LNCAP (cell line): ENCODE data around the gene DHX15.

Source experiments
- TF ChIP-seq, protein P1 (sequence below): fragments of 450-650 bp; IDR thresholded peaks from 2 replicates; pipeline ENCODE4 v1.5.1; 2017; ENCODE audit warnings: mild to moderate bottlenecking

The DHX15 gene

DNA sequence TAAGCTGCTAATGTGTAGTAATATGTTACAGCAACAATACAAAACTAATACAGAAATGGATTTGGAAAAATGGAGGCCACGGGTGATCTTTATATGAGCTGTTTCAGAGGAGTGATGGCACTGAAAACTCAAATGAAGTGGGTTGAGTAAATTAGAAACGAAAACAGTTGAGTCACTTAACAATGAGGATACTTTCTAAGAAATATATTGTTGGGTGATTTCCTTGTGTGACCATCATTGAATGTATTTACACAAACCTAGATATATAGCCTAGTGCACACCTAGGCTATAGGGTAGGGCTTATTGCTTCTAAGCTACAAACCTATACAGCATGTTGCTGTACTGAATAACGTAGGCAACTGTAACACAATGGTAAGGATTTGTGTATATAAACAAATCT, 30.5 kb upstream of the DHX15 start:
- TF ChIP-seq, protein P1, sequence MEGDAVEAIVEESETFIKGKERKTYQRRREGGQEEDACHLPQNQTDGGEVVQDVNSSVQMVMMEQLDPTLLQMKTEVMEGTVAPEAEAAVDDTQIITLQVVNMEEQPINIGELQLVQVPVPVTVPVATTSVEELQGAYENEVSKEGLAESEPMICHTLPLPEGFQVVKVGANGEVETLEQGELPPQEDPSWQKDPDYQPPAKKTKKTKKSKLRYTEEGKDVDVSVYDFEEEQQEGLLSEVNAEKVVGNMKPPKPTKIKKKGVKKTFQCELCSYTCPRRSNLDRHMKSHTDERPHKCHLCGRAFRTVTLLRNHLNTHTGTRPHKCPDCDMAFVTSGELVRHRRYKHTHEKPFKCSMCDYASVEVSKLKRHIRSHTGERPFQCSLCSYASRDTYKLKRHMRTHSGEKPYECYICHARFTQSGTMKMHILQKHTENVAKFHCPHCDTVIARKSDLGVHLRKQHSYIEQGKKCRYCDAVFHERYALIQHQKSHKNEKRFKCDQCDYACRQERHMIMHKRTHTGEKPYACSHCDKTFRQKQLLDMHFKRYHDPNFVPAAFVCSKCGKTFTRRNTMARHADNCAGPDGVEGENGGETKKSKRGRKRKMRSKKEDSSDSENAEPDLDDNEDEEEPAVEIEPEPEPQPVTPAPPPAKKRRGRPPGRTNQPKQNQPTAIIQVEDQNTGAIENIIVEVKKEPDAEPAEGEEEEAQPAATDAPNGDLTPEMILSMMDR = no peak

DNA sequence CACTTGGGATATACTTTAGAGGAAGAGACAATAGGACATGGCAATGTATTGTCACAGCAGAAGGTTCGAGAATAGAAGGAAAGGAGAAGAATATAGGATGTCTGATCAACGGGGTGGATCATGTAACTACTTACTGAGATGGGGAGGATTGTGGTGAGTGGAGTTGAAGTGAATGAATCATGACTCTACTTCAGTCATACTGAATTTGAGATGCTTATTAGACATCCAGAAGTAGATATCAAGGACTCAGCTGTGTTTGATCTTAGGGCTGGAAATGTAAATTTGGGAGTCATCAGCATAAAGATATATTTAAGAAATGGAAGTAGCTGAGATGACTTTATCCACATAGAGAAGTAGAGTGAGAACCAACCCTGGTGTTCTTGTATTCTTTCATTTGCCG, 29.1 kb upstream of the DHX15 start:
- TF ChIP-seq, protein P1 = no peak

DNA sequence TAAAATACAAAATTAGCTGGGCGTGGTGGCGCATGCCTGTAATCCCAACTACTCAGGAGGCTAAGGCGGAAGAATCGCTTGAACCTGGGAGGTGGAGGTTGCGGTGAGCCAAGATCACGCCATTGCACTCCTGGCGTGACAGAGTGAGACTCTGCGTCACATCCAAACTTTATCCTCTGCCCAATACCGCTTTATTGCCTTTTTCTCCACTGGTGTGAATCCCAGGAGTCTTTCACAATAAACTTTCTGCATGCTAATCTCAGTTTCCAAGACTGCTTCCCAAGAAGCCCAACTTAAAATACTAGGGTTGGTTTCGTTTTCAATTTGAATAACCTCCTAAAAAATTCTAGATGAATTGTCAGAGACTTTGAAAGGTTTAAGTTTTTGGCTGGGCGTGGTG, 27.2 kb upstream of the DHX15 start:
- TF ChIP-seq, protein P1 = no peak

DNA sequence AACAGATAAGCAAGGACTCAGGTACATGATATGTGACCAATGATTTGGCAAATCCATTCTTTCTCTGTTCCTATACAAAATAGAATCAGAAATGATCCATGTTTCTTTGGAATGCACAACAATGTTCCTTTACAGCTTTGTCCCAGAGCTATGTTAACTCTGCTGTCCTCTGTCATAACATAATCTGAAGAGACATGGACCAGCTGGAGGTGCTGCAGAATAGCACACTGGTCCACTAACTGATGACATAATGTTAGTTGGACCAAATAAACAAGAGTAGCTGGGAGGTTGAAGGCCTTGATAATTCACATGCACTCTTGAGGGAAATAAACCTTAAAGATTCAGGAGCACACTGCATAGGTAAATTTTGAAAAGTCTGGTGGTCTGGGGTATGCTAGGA, 23.0 kb upstream of the DHX15 start:
- TF ChIP-seq, protein P1 = no peak

DNA sequence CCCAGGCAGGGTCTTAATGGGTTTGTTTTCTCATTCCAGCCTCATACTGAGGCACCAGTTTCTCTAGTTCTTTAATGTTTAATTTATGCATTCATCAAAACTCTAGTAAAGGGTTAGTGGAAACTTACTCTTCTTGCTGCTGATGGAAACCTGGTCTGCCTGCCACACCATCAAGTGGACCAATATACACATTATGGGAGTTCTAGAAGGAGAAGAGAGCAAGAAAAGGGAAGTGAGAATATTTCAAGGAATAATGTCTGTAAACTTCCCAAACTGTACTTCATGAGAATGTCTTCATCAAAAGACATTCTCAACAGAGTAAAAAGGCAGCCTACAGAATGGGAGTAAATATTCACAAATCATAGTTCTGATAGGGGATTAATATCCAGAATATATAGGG, 20.9 kb upstream of the DHX15 start:
- TF ChIP-seq, protein P1 = no peak

DNA sequence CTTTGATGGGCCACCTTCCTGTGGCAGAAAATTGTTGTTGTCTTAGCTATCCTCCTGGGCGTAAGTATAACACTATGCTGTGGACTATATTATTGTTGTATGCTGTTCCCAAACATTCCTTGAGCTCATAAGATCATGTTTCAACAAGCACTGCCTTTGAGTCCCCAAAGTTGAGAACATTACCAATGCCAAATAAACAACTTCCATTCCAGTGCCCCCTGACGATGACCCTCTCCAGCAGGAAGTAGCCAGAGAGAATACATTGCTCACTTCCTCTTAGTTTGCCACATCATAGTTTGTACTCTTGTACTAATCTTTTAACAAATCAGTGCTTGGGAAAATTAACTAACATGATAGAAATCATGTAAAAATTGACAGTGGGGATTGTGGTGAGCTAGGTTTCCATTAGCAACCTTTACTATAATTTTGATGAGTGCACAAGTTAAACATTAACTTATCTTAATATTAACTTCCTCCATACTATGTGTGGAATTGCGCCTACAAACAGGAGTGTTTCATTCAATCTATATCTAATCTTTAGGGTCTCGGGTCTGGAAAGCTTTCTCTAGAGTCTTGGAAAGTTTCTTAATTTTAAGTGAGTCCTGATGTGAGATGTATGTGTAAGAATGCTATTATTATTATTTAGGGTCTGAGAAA, 20.3 kb upstream of the DHX15 start:
- TF ChIP-seq, protein P1 = no peak

DNA sequence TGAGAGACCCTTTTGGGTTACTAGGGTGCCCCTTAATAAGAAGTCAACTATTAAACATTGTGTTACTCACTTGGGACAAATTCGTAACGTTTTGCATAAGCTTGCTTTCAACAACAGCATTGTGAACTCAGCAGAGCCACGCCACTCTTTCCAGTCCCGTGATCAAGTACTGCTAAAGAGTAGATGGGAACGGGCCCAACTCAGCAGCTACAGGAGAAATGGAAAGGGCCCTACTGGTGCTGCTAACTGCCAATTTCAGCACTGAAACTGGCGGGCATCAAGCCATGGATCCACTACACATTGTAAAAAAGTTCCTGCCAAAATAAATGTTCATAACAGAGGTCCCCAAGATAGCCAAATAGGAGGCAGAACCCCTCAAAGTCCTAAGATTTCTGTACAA, 19.0 kb upstream of the DHX15 start:
- TF ChIP-seq, protein P1 = no peak

DNA sequence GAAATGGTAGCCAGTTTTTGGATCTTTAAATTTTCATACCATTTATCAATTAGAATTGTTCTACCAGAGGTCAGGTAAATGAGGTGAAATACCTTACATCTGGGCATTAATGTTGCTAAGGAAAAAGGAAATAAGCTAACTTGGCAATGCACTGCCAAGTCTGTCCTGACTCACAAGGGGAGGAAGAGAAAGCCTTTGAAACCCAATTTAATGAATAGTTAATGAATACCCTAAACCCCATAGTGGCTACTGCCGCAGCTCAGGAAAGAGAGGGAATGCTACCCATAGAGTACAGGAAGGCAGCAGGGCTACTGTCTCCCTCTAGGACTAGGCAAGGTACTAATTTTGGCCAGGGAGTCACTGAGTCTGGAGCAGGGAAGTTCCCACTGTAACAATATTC, 16.8 kb upstream of the DHX15 start:
- TF ChIP-seq, protein P1 = no peak
